ENCODE results near the gene UNC80.

The UNC80 gene

DNA sequence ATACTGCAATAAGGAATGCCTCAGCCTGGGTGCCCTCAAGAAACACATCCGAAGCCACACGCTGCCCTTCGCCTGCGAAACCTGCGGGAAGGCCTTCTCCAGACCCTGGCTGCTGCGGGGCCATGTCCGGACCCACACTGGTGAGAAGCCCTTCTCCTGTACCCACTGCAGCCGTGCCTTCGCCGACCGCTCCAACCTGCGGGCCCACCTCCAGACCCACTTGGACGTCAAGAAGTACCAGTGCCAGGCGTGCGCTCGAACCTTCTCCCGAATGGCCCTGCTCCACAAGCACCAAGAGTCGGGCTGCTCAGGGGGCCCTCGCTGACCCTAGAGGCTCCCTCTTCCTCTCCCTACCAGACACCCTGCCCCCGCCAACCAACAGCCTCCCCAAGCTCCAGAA is 37.6 kb downstream of the UNC80 start:
- DNase-seq (ENCODE audit: low spot score), result no peak

DNA sequence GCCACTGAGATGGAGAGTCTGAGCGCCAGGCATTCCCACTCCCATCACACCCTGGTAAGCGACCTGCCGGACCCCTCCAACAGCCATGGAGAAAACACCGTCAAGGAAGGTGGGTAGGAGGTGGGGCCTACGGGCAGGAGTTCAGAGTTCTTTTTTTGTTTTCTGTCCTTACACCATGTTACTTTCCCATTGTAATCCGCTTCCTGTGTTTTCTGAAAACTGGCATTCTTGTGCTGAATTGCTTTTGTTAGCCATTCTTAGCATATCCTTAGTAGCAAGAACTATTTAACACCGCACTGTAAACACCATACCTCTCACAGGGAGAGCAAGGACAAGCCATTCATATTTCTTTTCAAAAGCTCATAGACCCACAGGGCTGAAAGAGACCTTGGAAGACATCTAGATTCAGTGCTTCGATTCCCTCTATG is 46.2 kb downstream of the UNC80 start:
- DNase-seq (ENCODE audit: low spot score), result no peak

DNA sequence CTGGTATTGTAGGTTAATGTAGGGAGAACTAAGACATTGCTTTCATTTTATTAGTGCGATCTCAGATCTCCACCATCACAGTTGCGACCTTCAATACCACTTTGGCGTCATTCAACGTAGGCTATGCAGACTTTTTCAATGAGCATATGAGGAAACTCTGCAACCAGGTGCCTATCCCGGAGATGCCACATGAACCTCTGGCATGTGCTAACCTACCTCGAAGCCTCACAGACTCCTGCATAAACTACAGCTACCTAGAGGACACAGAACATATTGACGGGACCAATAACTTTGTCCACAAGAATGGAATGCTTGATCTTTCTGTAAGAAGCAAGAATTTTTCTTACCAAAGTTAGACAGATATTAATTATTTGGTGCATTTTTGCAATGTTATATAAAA is 47.3 kb downstream of the UNC80 start:
- DNase-seq (ENCODE audit: low spot score), result no peak

DNA sequence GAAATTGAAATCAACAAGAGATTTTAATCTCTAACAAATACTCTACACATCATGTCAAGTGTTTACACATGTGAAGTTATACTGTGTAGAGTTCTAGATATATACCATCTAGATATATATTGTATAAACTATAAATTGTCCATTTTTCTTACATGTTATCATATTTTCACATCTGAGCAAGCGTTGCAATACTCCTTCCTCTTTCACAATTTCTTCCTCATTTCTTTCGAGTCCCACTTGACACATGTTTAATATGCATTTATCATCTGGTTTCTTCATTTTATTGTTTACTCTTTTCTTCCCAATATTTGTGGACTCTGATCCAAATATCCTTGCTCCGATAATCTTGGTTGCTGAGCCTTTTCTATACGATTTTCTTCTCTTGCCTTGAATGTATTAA is 50.2 kb downstream of the UNC80 start:
- no peak for DNase-seq (ENCODE audit: low spot score)

DNA sequence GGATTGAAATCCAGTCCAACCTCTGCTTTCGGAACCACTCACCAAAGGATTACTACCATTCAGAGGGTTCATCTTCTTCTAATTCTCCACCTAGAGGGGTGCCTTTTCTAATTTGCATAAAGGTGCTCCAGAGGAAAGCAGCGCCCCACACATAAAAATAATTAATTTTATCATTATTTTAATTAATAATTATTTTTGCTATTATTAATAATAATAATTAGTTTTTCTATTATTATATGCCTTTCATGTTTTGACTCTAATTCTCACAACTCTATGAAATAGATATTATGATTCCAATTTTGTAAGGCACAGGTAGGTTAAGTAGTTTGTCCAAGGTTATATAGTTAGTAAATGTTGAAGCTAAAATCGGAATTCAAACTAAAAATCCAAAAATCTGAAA is 51.9 kb downstream of the UNC80 start:
- DNase-seq (ENCODE audit: low spot score), result no peak

DNA sequence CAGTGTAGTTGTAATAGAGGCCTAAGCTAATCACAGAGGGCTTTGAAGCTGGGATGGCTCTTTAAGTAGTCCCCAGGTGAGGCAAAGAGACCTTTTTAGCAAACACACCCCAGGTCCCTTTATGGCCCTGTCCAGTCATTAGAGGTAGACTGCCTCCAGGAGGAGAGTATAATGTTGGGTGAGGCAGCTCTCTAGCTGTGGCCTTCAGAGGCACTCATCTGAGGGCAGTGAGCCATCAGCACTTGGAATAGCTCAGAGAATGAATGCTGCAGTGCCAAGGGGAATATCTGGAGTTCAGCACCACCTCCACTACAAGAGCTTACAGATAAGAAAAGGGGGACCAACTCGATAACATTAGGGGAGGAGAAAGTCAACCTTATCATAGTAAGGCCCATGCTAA is 52.8 kb downstream of the UNC80 start:
- DNase-seq (ENCODE audit: low spot score), result no peak

DNA sequence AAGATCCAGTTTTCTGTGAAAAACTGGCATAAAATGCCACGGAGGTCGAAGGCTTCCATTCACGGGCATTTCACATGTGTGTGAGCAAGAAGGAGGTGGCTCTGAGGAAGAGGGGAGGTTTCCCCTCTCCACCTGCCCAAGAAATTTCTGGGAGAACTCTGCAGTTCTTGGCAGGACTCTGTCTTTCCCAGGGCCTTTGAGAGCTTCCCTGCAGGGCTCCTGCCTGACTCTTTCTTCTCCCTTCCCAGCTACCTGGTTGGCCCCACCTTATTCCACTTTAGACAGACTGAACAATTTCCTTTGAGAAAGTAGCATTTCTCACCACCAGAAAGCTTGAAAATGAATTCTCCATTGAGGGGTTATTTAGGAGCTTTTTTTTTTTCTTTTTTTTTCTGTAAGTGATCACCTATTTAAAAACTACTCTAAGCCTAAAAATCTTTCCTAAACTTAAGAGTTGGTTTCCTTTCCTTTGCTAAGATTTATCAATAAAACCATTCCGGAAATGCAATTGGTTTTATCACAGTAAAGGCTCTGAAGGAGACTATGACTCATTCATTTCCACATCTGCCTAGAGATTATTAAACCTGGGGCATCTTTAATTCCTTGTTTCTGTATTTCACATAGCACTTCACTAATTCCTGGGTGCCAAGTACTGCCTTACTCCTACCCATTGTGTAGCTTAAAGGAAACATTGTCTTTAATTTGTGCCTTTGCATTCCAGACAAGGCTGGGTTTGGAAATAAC is 59.3 kb downstream of the UNC80 start:
- DNase-seq (ENCODE audit: low spot score), result no peak

DNA sequence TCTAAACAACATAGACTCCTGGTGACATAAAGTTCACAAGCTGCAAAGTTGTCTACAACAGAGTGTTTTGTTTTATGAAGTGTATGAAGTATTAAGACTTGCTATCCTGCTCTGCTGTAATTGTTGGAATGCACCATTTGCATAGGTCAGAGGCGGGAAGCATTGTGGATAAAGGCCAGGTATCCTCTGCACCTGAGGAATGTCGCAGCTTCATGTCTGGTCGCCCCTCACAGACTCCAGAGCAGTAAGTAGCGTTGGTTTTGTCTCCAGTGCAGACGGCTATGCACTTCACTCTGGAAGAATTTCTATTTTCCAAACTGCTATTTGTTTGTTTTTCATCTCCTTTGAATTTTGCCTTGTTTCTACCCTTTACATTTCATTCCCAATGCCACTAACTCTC is 63.1 kb downstream of the UNC80 start:
- DNase-seq (ENCODE audit: low spot score), result no peak

DNA sequence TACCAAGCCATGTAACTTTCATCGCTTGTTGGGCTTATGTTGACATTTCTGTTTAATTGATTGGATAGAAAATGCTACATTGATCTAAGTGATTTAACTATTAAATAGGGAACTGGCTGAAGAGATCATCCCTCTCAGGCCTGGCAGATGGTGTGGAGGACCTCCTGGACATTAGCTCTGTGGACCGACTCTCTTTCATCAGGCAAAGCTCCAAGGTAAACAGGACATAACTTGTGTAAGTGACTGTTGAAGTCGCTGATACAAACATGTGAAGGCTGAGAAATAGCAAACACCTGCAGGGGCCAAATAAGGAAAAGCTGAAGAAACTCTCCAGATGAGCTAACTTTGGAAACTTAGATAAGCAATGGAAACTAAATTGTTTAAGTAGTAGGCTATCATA is 68.8 kb downstream of the UNC80 start:
- peak; percentile 34 for DNase-seq (ENCODE audit: low spot score)

DNA sequence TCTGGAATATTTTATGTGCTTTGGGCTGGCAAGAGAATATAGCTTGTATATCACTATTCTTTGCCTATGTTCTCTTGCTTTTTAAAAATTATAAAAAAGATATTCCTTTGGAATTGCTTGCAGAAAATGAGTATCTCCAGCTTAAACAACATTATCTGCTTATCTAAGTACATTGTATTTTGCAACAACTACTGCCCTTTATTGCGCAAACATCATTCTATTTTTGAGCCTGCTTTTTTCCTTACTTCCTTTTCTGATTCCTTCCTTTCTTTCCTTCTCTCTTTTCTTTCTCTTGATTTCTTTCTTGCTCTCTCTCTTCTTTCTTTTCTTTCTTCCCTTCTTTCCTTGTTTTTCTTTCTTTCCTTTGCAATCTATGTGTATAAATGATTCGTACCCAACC is 74.0 kb downstream of the UNC80 start:
- no peak for DNase-seq (ENCODE audit: low spot score)

DNA sequence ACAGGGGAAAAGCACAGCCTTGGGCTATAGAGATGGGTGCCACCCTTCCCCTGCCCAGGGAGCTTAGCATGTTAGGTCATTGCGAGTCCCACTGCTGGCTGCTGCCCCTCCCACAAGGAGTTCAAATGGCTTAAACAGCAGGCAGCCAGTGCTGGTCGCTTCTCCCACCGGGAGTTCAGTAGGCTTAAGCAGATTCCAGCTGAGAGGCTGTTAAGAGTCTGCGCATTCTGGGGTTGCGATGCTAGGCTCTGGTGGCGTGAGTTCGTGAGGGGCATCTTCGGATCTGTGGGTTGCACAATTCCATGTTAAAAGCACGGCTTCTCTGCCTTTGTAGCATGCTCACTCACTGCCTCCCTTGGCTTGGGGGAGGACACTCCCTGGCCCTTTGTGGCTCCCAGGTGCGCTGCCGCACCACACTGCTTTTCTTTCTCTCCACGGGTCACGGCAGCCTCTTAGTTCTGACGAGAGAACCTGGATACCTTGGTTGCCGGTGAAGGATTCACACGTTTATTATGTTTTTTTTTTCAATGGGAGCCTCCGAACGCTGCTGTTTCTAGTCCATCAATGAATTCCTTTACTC is 93.2 kb downstream of the UNC80 start:
- no peak for DNase-seq (ENCODE audit: low spot score)

DNA sequence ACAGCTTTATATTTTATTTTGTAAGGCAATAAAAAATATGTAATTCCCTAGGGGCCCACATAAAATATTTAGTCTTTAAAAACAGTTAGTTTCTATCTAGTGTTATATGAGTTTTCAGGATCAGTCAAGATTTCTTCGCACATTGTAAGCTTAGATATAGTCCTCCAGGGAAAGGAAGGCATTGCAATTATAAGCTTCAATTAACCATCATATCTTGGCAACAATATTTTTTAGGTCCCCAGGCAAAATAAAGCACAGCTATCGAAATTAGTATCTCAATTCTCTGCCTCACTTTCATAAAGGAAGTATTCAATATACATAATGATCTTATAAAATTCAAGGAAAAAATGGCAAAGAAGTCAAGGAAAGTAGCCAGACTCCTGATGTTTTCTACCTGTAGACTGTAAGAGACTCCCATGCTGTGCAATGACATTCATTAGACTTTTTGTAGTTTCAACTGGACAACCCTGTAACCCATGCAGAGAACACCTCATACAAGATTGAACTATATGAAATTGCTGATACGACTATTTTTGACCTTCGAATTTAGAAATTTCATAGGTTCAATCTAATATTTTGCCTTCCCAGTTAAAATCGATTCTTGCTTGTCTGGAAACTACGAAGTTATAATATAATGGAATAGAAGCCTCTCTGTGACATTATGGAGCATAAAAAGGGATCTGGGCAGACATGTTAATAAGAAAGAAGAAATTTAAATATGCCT is 96.8 kb downstream of the UNC80 start:
- DNase-seq (ENCODE audit: low spot score), result no peak

DNA sequence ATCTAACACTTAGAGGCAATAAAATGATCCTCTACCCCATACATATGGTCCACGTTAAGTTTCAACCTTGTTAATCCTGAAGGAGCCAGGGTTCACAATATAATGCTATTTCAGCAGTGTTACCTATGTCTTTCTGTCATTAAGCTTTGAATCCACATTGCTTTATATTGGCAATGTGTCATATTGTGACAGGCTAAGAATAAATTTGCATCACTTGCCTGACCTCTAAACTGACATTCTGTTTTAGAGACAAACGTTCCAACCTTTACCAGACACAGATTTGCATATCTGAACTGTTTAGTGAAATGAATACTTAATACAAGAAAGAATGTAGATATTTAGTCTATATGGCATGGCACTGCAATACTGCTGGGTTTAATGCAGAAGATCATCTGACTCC is 98.4 kb downstream of the UNC80 start:
- DNase-seq (ENCODE audit: low spot score), result no peak

DNA sequence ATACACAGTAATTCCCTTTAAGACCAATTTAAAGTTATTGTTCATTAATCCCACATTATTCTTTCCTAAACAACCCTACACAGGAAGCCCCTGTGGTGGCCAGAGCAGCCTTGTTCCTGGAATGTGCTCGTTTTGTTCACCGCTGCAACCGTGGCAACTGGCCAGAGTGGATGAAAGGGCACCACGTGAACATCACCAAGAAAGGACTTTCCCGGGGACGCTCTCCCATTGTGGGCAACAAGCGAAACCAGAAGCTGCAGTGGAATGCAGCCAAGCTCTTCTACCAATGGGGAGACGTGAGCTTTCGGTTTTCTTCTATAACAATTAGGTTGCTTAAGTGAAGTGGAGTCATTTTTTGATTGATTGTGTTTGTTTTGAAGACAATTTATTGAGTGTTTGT is 101.0 kb downstream of the UNC80 start:
- DNase-seq (ENCODE audit: low spot score), result peak; percentile 5

DNA sequence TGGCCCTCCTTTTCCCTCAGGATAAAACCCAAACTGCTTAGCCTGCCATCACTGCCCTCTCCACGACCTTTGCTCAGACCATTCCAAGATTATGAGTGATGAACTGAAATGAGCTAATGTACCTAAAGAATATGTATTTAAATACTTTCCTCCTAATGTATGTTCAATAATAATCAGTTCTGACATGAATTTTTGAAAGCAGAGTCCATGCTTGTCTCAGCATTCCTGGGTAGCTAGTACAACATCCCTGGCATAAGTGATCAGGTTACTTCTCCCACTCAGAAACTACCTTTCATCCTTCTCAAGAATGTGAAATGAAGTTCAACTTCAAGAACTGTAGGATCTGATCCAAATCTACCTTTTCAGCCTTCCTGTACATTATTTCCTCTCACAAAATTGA is 103.6 kb downstream of the UNC80 start:
- DNase-seq (ENCODE audit: low spot score), result no peak

DNA sequence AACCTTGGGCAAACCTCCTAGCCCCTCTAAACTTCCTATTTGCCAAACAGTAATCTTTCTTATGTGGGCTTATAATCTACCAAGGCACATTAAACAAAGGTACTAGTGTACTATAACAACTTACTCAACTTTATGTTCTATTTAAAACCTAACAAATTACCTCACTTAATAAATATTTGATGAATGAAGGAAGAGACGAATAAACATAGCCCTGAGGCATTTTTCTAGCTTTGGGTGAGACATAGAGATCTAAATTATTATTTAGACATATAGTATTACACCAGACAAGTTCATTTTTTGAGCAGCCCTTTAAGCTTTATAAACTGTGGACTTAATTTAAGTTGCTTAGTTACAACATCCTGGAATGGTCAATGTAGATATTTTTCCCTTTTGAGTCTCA is 104.6 kb downstream of the UNC80 start:
- DNase-seq (ENCODE audit: low spot score), result no peak

DNA sequence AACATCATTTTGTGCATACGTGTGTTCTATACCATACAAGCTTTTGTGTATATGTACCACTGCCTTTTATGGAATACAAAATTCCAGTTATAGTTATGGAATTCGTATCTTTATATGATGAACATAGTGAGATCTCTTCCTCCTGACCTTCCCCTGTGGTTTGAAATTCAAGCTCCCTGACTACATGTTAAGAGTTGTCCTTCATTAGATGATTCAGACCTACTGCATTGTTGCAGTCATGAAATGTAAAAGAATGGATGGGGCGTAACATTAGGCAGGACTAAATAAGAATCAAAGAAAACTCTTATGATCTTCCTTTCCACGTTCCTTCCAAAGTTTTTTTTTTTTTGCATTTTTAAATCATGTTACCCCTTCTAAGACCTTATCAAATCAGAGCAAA is 107.1 kb downstream of the UNC80 start:
- no peak for DNase-seq (ENCODE audit: low spot score)

DNA sequence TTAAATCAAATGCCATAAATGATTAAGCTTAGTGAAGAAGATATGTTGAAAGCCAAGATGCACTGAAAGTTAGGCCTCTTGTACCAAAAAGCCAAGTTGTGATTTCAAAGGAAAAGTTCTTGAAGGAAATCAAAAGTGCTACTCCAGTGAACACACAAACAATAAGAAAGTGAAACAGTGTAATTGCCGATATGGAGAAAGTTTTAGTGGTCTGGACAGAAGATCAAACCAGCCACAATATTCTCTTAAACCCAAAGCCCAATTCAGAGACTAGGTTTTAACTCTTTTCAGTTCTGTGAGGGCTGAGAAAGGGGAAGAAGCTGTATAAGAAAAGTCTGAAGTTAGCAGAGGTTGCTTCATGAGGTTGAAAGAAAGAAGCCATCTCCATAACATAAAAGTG is 129.0 kb downstream of the UNC80 start:
- DNase-seq (ENCODE audit: low spot score), result no peak

DNA sequence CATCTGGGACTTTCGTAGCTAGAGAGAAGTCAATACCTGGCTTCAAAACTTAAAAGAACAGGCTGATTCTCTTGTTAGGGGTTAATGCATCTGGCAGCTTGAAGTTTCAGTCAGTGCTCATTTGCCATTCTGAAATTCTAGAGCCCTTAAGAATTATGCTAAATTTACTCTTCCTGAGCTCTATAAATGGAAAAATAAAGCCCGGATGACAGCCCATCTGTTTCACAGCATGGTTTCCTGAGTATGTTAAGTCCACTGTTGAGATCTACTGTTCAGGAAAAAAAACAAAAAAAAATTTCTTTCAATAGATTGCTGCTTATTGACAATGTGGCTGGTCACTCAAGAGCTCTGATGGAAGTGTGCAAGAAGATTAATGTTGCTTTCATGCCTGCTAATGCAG is 129.5 kb downstream of the UNC80 start:
- DNase-seq (ENCODE audit: low spot score), result peak; percentile 87

DNA sequence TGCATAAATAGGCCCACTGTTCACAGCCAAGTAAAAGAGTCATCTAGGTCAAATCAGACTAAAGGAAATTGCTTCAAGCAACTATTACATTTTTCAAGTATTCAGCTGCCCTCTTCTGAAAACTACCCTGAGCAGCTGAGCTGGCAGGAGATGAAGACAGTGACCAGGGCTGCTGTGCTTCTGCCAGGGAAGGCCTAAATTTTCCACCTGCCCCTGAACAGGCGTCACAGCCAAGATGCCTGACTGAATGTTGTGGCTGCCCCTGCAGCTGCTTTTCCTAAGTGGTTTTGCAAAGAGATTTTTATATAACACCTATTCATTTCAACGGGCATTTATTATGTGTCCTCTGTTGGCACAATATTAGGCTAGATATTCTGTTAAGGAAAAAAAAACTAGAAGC is 134.1 kb downstream of the UNC80 start:
- no peak for DNase-seq (ENCODE audit: low spot score)

DNA sequence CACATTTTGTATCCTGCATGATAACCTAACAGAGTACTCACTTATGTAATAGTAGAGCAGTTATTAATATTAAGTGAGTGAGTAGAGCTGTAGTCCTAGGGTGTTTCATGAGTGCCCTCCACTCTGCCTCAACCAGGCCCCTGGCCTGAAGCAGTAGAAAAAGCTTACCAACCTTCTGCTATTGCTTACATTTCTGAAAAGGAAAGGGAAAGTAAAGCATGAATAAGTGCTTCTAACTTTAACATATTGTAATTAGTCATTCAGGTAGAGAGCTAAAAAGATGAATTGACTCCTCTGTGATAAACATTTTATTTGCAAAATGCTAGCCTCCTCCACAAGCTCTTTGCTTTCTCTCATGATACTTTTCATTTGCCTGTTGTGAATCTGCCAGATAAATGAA is 136.1 kb downstream of the UNC80 start:
- DNase-seq (ENCODE audit: low spot score), result no peak

DNA sequence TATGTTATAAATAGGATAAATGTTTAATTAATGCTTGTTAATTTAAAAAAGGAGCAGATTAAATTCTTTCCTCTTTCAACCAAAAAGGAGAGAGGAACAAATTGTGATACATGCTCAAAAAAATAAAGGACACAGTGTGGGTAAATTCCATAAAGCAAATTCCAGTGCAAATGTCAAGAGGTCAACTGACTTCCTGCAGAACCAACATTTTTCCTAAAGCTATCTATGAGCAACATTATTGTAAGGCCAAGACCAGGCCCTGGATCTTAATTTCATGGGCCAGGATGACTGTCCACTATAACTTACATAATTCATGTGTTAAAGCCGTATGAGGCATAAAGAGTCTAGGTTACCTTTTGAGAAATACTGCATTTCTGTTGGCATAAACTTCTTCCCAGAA is 136.9 kb downstream of the UNC80 start:
- no peak for DNase-seq (ENCODE audit: low spot score)

DNA sequence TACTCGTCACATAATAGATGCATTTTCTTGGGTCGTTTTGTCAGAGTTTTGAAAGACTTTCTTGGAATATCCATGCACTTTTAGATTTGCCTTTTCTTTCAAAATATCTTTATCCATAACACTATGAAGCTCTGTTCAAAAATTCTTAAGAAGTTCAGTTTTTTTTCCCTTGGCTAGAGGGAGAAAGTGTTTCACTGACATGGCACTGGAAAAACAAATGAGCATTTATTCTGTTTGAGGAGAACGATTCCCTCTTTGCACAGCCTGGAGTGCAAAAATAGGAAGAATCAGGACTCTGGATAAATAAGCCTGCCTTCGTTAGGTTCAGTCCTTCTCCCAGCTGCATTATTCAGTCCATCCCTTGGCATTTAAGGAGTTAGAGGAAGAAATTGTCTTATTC is 139.9 kb downstream of the UNC80 start:
- DNase-seq (ENCODE audit: low spot score), result no peak
